Transverse colon (tissue), 4 donors: ENCODE measurements around the gene GNB1L.

Experiments
- CTCF ChIP-seq, 5 experiments: fragments of 200-600 bp in 3 of 5; fragments of 450-650 bp in 2 of 5; sonication (generic) in 3 of 5; IDR thresholded peaks; 1 replicate in 2 of 5; 2 replicates in 3 of 5; pipeline ENCODE4 v1.5.1; 2016 to 2017; ENCODE audit warnings: antibody characterized with exemption in 5 of 5, inconsistent platforms in 3 of 5, mild to moderate bottlenecking in 2 of 5, moderate library complexity in 1 of 5
- EP300 ChIP-seq: sonication (generic); formaldehyde crosslinking; IDR thresholded peaks from one replicate; pipeline ENCODE4 v1.6.1; 2017; ENCODE audit warnings: antibody characterized with exemption, low read depth
- POLR2AphosphoS5 ChIP-seq, 3 donors: sonication (generic); formaldehyde crosslinking; IDR thresholded peaks; one replicate each; pipeline ENCODE4 v1.6.1; 2016; ENCODE audit warnings: antibody characterized with exemption in 3 of 3

GRCh38 chr22:19842393-19843106 is 12.1 kb downstream of the GNB1L start:
- no peak for TF ChIP-seq CTCF (IDR thresholded peaks at IDR 0.05)
- TF ChIP-seq POLR2AphosphoS5 (IDR thresholded peaks at IDR 0.05), result no peak
- no peak for TF ChIP-seq EP300
